Skeletal muscle satellite cell (primary cell): Measurements from ENCODE around the gene FRMD3.

Source experiments
- H3K27me3 ChIP-seq: 2 replicates; pipeline ENCODE4 v1.7.0; 2013; ENCODE audit warnings: low read length; ENCODE audit not compliant: control insufficient read depth, insufficient read depth
- H3K36me3 ChIP-seq: 2 replicates; pipeline ENCODE4 v1.7.0; 2013; ENCODE audit warnings: mild to moderate bottlenecking, control low read depth, low read length; ENCODE audit not compliant: insufficient read depth
- H3K4me1 ChIP-seq: 2 replicates; pipeline ENCODE4 v1.7.0; 2013; ENCODE audit warnings: low read length; ENCODE audit not compliant: control insufficient read depth, insufficient read depth
- H3K4me2 ChIP-seq: 2 replicates; pipeline ENCODE4 v1.7.0; 2013; ENCODE audit warnings: mild to moderate bottlenecking, low read length
- H3K4me3 ChIP-seq: 2 replicates; pipeline ENCODE4 v1.7.0; 2013; ENCODE audit warnings: low read length
- H3K9ac ChIP-seq: 2 replicates; pipeline ENCODE4 v1.7.0; 2013; ENCODE audit warnings: mild to moderate bottlenecking, low read depth, low read length, moderate library complexity
- H3K9me3 ChIP-seq: replicated peaks from 2 replicates; pipeline ENCODE4 v1.7.0; 2013; ENCODE audit warnings: mild to moderate bottlenecking, control low read depth, low read length

The FRMD3 gene

GRCh38 chr9:83432877-83433550 is 105.2 kb downstream of the FRMD3 start:
- Histone ChIP-seq H3K4me1 (peaks cover 7% of the 10 kb centered on the region), H3K27me3 (no peaks in the 10 kb centered on the region), H3K9me3 (no peaks in the 10 kb centered on the region), H3K36me3 (no peaks in the 10 kb centered on the region), H3K4me3 (no peak overlapping the region), H3K4me2 (no peak overlapping the region), H3K9ac (no peak overlapping the region)

- Histone ChIP-seq H3K27me3 (no peaks in the 10 kb centered on the region), H3K4me3 (no peak overlapping the region), H3K9ac (no peak overlapping the region), H3K4me1 (peaks cover 7% of the 10 kb centered on the region), H3K4me2 (no peak overlapping the region), H3K36me3 (no peaks in the 10 kb centered on the region), H3K9me3 (no peaks in the 10 kb centered on the region)
Observed at GRCh38 chr9:83432104-83432627, 106.0 kb downstream of the FRMD3 start.

DNA sequence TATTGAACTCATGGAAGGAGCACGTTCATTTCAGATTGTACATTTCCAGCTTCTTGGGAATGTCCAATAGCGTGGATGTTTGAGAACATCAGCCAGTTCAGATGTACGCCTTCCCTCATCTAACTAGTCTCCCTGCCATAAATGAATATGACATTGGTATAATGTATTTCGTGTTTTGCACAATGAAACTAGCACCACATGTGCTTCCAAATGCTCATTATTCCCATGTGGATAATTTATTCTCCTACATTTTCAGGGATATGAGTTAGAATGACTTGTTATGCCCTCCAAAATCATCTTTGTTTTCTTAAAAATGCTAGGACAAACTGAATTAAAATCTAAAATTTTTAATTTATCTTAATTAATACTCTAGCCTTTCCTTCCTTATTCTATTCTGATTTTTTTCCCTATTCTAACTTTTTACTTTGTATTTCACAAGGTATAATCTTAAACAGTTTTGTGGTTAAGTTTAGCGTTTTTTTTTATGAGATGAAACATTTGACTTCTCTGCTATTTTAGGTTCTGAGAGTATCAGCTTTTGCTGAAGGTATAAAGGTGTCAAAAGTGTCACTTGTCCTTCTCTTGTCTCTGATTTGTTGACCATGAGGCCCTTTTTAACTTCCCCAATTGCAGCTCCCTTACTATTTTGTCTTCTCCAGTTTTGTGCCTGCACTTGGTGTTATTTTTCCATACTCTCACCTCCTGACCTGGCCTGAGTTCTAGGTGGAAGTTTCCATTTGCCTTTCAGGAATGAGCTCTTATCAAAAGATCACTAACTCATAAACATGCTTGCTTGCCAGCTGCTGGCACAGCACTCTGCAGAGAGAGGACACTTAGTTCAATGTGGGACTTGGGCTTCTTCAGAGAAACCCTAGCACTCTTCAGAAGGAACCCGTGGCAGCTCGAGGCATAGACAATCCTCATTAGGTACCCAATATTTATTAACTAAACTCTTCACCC is 106.8 kb downstream of the FRMD3 start:
- no peaks in the 10 kb centered on the region for H3K9me3 ChIP-seq
- no peak overlapping the region for H3K4me2 ChIP-seq
- H3K36me3 ChIP-seq, result no peaks in the 10 kb centered on the region
- H3K4me1 ChIP-seq, result peaks cover 7% of the 10 kb centered on the region
- H3K4me3 ChIP-seq, result no peak overlapping the region
- H3K9ac ChIP-seq, result no peak overlapping the region
- H3K27me3 ChIP-seq, result no peaks in the 10 kb centered on the region

DNA sequence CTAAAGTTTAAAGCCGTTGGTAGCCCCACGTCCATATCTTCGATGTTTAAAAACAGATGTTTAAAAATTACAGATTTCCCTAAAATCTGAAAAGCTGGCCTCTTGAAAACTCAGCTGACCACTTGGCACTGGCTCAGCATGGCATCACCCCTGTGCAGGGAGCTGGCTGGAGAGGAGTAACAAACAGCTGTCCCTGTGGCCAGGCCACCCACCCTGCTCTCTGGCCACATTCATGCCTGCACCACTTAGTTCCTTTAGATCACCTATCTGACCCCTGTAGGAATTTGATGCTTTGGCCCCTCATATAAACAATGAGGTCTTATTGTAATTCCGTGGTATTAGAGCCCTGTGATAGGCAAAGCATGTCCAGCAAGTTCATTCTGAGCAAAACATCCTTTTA is 107.5 kb downstream of the FRMD3 start:
- Histone ChIP-seq H3K27me3 (no peaks in the 10 kb centered on the region), H3K9ac (no peak overlapping the region), H3K9me3 (no peaks in the 10 kb centered on the region), H3K4me3 (no peak overlapping the region), H3K36me3 (no peaks in the 10 kb centered on the region), H3K4me2 (no peak overlapping the region), H3K4me1 (peaks cover 7% of the 10 kb centered on the region)

DNA sequence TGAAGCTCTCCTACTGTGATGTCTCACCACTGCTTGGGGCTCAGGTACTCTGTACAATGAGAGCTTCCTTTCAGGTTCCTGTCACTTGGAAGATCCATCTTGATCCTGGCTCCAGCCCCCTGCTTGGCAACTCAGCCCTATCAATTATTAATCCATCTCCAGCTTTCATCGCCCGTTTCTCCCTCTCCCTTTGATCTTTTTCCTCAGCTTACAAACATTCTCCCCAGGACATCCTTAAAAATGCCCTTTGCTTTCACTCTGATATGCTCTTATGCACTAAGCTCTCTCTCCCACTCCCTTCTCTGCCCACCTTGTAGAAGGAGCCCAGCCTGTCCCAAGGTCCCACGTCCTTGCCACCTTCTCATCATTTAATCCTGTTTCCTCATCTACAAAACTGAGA is 109.0 kb downstream of the FRMD3 start:
- Histone ChIP-seq H3K4me2 (no peak overlapping the region), H3K9me3 (no peaks in the 10 kb centered on the region), H3K4me1 (peaks cover 7% of the 10 kb centered on the region), H3K9ac (no peak overlapping the region), H3K27me3 (no peaks in the 10 kb centered on the region), H3K4me3 (no peak overlapping the region), H3K36me3 (no peaks in the 10 kb centered on the region)

GRCh38 chr9:83425240-83425639 is 113.0 kb downstream of the FRMD3 start:
- Histone ChIP-seq H3K36me3 (no peaks in the 10 kb centered on the region), H3K4me1 (no peaks in the 10 kb centered on the region), H3K9me3 (no peaks in the 10 kb centered on the region), H3K4me2 (no peak overlapping the region), H3K4me3 (no peak overlapping the region), H3K27me3 (no peaks in the 10 kb centered on the region), H3K9ac (no peak overlapping the region)

DNA sequence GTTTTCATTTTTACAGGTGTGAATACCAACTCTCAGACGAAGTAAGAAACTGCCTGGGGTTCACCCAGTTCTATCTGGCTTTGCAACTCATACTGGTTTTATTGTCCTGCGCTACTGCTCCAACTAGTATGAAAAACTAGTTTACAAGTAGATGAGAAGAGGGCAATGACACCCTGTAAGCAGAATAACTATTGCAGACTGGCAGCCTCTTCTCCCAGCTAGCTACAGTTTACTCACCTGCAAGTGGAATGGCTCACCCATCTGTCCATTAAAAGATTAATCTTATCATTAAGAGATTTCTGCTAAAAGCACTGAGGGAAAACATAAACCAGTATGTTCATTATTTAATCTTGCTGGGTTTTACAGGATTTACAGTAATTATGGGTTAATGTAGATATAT is 113.4 kb downstream of the FRMD3 start:
- Histone ChIP-seq H3K27me3 (no peaks in the 10 kb centered on the region), H3K4me3 (no peak overlapping the region), H3K4me1 (no peaks in the 10 kb centered on the region), H3K9me3 (no peaks in the 10 kb centered on the region), H3K36me3 (no peaks in the 10 kb centered on the region), H3K9ac (no peak overlapping the region), H3K4me2 (no peak overlapping the region)

DNA sequence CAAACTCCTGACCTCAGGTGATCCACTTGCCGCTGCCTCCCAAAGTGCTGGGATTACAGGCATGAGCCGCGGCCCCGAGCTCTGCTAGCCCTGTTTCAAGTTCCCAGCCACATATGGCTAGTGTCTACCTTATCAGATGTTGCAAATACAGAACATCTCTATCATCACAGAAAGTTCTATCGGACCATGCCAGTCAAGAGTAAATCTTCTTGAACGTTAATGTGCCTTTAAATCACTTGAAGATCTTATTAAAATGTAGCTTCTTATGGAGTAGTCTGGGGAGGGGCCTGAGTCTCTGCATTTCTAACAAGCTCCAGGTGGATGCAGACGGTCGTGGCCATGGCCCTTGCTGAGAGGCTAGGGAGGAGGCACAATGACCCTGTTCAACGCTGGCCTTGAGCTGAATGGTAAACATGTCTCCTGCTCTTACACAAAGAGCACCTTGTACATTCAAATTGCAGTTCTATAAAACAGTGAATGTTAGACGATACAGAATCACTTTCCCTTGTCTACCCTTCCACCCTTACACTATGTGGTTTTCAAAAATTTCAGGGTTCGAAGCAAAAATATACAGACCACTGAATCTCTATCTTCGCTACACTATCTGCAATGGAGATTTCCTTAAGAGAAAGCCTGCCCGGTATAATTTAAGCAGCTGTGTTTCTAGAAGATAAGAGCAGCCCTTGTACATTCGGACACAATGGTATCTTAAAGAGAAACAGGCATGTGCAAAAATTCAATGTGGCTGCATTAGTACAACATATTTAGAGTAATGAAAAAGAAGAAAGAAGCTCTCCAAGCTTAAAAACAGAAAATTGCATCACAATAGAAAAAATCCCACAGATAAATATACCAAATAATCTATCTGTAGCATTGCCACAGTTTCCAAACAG is 114.1 kb downstream of the FRMD3 start:
- H3K4me2 ChIP-seq, result no peak overlapping the region
- H3K9me3 ChIP-seq, result no peaks in the 10 kb centered on the region
- no peaks in the 10 kb centered on the region for H3K36me3 ChIP-seq
- H3K4me3 ChIP-seq, result no peak overlapping the region
- no peak overlapping the region for H3K9ac ChIP-seq
- no peaks in the 10 kb centered on the region for H3K27me3 ChIP-seq
- no peaks in the 10 kb centered on the region for H3K4me1 ChIP-seq

DNA sequence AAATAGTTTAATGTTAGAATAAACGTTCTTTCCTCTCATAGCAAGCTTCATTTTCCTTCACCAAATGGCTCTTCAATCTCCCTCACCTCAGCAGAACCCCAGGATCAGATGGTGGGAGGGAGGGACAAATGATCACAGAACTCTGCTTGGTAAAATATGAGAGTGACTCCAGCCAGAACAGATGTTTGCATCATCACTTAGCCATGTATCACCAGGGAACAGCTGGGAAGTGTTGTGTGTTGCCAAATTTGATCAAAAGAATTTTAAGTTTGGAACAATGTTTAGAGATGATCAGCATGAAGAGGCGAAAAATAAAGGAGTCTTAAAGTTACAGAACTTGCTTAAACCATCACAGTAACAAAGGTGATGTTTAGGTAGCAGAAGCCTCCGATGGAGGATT is 115.7 kb downstream of the FRMD3 start:
- Histone ChIP-seq H3K4me1 (no peaks in the 10 kb centered on the region), H3K9me3 (no peaks in the 10 kb centered on the region), H3K36me3 (no peaks in the 10 kb centered on the region), H3K27me3 (no peaks in the 10 kb centered on the region), H3K4me2 (no peak overlapping the region), H3K4me3 (no peak overlapping the region), H3K9ac (no peak overlapping the region)

DNA sequence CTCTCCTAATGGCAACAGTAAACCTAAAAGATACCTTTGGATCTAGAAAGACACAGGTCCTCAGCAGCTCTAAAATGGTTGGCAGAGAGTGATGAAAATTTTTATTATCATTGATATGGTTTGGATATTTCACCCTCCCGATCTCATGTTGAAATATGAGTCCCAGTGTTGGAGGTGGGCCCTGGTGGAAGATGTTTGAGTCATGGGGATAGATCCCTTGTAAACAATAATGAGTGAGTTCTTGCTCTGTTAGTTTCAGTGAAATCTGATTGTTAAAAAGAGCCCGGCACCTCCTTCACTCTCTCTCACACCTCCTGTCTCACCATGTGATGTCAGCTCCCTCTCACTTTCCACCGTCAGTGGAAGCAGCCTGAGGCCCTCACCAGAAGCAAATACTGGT is 117.7 kb downstream of the FRMD3 start:
- Histone ChIP-seq H3K4me3 (no peak overlapping the region), H3K27me3 (no peaks in the 10 kb centered on the region), H3K36me3 (no peaks in the 10 kb centered on the region), H3K4me1 (no peaks in the 10 kb centered on the region), H3K4me2 (no peak overlapping the region), H3K9ac (no peak overlapping the region), H3K9me3 (no peaks in the 10 kb centered on the region)

DNA sequence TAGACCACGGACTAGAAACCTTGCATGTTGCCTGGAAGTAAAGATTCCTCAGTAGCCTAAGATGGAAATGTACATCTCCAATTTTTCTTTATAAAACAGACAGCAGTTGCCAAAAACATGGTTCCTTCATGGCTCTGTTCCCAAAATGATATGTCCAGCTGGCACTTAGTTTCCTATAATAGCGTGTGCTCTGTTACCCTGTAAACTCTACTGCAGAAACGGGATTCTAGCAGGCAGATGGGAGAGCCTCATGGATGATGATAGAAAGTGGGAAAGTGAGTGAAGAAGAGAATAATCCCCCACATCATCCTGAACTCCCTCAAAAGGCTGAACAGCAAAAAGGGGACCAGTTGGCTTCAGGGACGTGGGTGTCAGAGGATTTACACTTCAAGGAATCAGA is 118.2 kb downstream of the FRMD3 start:
- no peaks in the 10 kb centered on the region for H3K9me3 ChIP-seq
- H3K4me3 ChIP-seq, result no peak overlapping the region
- H3K9ac ChIP-seq, result no peak overlapping the region
- no peaks in the 10 kb centered on the region for H3K4me1 ChIP-seq
- no peaks in the 10 kb centered on the region for H3K27me3 ChIP-seq
- H3K36me3 ChIP-seq, result no peaks in the 10 kb centered on the region
- no peak overlapping the region for H3K4me2 ChIP-seq
